Cardiac ventricle fibroblast (primary cell): ENCODE data around the gene MRGPRX1. TPM values are rescaled to one million over a fixed set of nuclear protein-coding genes. Genes with fewer than 3 reads are reported as not detected.

ENCODE experiments used
- total RNA-seq: library from RNA; depleted of rRNA; stranded (reverse); fragments of >200 nt; gene quantifications from 2 replicates; pipeline ENCODE4 v1.2.3, GENCODE V29; 2015

Gene MRGPRX1
- total RNA-seq, result not detected in 2 replicates

GRCh38 chr11:18939314-18939713 lies at the start of gene MRGPRX1:
MRGPRX1 (minus strand) TSS chr11:18939414; CDS start chr11:18934784, 4,630 bp downstream.

Other genes starting within 250 kb of the MRGPRX1 start
- gene TMEM86A, start 240.6 kb downstream of the MRGPRX1 start, total RNA-seq, result 2.2 and 3.1 TPM in 2 replicates
- not detected in 2 replicates for gene IGSF22, start 213.2 kb downstream of the MRGPRX1 start, total RNA-seq
- not detected in 2 replicates for gene PTPN5, start 147.6 kb downstream of the MRGPRX1 start, total RNA-seq
- gene MRGPRX2, start 121.3 kb upstream of the MRGPRX1 start, total RNA-seq, result not detected in 2 replicates
- gene ZDHHC13, start 177.8 kb upstream of the MRGPRX1 start, total RNA-seq, result 5.0 and 5.3 TPM in 2 replicates